Right renal cortex interstitium (tissue), 3 donors: Measurements from ENCODE around the gene SSBP4. TPM values are rescaled to one million over a fixed set of nuclear protein-coding genes. Genes with fewer than 3 reads are reported as not detected.
"Not testable (repeated sequence)": the region's sequence is repeated elsewhere in the genome, so short reads cannot be mapped to it uniquely, and the experiment has no call there.

Experiments used
- DNase-seq, 3 donors: peaks; one replicate each; pipeline ENCODE4 v3.0.0-alpha.2; 2013; ENCODE audit warnings: low read depth in 3 of 3, low spot score in 2 of 3
- polyA plus RNA-seq, 3 donors: library from polyadenylated mRNA; unstranded; fragments of 120-200 nt; gene quantifications; one replicate each; pipeline ENCODE4 v1.2.1, GENCODE V29; 2013; ENCODE audit not compliant: insufficient read length in 3 of 3

The SSBP4 gene
- polyA plus RNA-seq, 3 donors: 51.1 to 65.2 (median 61.6) TPM

DNA sequence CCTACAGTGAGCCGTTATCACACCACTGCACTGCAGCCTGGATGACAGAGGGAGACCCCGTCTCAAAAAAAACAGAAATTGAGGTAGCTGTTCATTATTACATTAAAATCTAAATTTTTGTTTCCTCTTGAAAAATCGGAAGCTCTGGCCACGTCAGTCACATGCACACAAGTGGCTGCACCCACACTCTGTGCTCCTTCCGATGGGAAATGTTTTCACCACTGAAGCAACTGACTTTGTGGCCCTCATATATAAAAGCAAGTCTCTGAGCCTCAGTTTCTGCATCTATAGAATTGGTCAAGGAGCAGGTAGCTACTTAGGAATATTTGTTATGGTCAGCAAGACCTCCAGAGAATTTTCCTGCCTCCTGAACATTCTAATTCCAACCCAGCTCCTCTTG is 26.3 kb upstream of the SSBP4 start:
- DNase-seq: no peak

DNA sequence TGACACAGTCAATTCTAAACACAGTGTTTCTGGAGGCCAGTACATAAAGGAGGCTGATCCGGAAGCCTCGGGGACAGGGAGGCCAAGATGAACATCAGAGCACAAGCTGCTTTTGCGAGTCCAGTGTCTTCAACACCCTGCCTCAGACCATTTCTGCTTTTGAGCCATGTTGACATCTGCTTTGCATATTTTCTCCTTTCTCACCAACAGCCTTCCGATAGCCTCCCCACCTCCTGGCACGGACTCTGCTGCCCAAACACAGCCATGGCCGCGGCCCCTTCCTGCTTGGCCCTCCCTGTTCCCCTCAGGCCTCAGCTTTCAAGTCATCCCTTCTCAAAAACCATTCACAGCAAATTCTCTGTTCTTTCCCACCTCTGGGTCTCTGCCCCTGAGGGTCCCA is 25.4 kb upstream of the SSBP4 start:
- no peak for DNase-seq

DNA sequence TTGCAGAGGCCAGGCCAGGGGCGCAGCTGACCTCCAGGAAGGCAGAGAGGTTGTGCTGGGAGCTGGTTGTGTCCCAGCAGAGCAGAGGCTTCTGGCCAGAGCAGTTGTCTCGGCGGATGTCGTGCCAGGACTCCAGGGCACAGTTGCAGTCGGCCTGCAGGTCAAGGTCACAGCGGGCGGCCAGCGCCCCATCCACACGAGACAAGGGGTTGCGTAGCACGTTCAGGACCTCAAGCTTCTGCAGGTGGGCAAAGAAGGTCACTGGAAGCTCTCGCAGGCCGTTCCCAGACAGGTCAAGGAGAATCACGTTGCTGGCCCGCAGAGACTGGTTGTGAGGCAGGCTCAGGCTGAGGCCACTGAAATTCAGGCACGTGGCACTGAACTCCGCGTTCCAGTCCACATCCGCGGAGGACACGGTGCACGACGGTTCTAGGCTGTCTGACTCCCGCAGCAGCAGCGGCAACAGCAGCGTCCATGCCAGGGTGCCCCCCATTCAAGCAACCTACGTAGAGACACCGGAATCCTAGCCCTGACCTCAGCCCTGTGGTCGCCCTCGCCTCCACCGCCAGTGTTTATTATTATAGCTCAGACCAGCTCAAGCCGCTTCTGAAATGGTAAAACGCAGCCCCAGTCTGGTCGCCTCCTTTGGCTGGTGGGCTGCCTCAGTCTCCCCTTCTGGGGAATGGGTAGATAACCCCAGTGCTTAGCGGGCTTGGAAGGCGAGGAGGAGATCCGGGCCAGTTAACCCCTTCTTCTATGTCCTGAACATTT is 22.5 kb upstream of the SSBP4 start:
- no peak for DNase-seq

DNA sequence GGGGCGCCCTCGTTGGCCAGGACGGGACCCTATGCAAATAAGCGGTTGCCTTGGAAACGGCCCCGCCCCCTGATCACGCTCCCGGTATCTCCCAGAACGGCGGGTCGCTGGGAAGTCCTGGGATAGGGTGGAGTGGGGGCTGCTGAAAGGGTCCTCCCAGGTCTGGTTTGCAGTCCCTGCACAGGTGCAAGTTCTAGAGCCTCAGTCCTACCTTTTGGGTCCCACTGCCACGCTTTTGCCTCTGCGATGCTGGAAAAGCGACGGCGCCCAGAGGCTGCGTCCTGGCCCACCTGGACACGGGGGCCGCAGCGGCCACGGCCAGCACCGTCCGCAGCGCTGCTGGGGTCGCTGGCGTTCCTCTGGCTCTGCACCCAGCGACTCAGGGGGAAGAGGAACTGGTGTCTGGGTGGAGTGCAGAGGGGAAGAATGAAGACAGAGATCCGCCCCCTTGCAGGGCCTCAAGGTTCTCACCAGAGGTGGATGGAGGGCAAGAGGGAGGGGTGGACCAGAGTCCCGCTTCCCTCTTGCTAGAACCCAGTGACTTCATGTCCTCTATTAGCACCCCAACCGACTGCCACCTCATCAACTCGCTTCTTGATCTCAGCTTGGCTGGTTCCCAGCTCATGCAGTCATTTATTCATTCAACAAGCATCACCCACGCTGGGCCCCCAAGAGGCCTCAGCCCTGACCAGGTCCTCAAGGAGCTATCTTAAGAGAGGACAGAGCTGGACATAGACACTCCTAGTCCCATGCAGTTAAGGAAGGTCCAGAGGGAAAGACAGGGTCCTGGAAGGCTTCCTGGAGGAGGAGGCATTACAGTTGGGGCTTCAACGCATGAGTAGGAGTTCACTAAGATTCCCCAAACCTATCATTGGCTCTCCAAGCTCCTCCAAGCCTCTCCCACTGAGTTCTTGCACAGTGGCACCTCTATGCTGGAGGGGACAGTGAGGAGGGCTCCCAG is 21.7 kb upstream of the SSBP4 start, which contains the start of gene LRRC25:
TSS of gene LRRC25 (minus strand) at position 381 of the 961 bp plus-strand sequence. CDS start 659 bp downstream, outside the sequence.
- DNase-seq: no peak

DNA sequence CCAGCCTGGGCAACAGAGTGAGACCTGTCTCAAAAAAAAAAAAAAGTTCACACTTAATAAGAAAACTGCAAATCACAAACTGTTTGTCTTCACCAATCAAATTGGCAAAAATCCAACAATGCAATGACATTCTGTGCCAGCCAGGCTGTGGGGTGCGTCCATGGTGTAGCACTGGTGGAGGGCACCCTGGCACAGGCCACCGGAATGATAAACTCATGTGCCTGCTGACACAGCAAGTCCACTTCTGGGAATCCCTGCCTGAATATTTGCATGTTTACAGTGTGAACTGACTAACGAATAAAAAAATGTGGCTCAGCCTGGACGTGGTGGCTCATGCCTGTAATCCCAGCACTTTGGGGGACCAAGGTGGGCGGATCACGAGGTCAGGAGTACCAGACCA is 20.2 kb upstream of the SSBP4 start:
- no peak for DNase-seq

DNA sequence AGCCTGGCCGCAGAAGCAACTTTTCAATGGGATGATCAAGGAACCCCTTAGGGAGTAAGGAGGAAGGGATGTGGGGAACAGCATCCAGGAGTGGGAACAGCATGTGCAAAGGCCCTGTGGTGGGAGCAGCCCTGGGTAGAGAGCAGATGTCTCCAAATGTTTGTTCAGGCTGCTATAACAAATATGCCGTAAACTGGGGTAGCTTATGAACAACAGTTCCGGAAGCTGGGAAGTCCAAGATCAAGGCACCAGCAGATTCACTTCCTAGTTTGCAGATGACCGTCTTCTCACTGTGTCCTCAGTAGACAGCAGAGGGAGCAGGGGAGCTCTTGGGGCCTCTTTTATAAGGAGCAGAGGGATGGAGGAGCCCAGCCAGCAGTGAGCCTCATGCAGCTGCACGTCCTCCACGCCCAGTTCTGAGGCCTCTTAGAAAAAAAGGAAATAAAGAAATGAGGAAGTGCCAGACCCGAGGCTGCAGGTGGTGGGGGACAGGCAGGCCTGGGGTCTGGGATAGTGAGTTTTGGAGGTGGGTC is 17.6 kb upstream of the SSBP4 start:
- DNase-seq: no peak

DNA sequence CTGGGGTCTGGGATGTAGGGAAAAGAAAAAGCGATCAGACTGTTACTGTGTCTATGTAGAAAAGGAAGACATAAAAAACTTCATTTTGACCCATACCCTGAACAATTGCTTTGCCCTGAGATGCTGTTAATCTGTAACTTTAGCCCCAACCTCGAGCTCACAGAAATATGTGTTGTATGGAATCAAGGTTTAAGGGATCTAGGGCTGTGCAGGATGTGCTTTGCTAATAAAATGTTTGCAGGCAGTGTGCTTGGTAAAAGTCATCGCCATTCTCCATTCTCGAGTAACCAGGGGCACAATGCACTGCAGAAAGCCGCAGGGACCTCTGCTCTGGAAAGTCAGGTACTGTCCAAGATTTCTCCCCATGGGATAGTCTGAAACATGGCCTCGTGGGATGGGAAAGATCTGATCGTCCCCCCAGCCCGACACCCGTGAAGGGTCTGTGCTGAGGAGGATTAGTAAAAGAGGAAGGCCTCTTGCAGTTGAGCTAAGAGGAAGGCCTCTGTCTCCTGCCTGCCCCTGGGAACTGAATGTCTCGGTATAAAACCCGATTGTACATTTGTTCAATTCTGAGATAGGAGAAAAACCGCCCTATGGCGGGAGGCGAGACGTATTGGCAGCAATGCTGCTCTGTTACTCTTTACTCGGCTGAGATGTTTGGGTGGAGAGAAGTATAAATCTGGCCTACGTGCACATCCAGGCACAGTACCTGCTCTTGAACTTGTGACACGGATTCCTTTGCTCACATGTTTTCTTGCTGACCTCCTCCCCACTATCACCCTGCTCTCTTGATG is 16.5 kb upstream of the SSBP4 start:
- DNase-seq: not testable (repeated sequence)

DNA sequence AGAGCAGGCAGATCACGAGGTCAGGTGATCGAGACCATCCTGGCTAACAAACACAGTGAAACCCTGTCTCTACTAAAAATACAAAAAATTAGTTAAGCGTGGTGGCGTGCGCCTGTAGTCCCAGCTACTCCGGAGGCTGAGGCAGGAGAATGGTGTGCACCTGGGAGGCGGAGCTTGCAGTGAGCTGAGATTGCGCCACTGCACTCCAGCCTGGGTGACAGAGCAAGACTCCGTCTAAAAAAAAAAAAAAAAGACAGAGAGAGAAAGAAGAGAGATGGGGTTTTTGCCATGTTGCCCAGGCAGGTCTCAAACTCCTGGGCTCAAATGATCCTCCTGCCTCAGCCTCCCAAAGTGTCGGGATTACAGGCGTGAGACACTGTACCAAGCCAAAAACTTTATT is 13.4 kb upstream of the SSBP4 start:
- DNase-seq: not testable (repeated sequence)

DNA sequence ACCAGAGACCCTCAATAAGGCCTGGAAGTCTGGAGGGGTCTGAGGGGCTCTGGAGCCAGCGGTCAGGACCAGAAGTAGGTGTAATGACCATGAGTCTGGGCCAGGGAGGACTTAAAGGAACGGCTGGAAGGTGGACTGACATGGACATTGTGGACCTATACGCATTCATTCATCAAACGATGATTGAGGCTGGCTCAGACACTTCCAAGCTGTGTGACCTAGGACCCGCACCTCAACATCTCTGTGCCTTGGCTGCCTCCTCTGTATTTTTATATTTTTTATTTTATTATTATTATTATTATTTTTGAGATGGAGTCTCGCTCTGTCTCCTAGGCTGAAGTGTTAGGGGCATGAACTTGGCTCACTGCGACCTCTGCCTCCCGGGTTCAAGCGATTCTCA is 12.4 kb upstream of the SSBP4 start:
- no peak for DNase-seq

DNA sequence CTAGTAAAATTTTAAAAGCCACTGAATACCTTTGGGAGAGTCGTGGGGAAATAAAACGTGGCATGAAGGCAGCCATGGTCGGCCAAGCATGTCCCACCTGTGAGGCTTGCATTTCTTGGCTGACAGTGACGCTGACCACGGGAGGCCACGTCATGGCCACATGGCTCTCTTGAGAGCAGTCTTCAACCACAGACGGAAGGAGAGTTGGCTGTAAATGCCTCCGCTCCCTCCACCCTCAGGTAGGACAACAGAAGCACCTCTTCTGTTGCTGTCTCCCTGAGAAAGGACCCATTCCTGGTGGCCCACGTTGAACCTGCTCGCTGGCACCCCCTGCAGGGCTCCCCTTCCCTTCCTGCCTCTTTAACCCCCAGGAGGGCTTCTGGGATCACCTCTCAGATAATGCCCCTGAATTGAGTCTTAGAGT is 11.1 kb upstream of the SSBP4 start:
- DNase-seq: no peak

DNA sequence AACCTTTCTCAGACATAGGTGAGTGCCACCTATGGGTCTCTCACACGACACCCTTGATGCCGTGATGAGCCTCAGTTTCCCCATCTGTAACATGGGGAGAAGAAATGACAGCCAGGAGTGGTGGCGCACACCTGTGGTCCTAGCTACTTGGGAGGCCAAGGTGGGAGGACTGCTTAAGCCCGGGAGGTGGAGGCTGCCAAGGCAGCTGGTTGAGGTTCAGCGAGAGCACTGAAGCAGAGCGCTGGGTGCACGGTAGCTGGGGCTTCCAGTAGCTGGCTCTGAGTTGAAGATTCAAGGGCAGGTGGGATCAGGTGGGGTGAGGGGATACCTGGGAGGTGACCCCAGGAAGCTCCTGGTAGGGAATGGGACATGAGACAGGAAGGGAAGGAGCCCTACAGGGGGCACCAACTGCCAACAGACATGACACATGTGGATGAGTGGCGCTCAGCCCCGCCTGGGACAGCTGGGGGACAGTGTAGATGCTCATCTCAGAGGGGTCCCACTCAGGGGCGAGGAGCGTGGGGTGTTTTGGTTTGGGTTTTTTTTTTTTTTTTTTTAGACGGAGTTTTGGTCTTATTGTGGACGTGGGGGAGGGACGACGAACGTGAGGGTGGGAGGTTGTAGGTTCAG is 6.5 kb upstream of the SSBP4 start:
- no peak for DNase-seq

DNA sequence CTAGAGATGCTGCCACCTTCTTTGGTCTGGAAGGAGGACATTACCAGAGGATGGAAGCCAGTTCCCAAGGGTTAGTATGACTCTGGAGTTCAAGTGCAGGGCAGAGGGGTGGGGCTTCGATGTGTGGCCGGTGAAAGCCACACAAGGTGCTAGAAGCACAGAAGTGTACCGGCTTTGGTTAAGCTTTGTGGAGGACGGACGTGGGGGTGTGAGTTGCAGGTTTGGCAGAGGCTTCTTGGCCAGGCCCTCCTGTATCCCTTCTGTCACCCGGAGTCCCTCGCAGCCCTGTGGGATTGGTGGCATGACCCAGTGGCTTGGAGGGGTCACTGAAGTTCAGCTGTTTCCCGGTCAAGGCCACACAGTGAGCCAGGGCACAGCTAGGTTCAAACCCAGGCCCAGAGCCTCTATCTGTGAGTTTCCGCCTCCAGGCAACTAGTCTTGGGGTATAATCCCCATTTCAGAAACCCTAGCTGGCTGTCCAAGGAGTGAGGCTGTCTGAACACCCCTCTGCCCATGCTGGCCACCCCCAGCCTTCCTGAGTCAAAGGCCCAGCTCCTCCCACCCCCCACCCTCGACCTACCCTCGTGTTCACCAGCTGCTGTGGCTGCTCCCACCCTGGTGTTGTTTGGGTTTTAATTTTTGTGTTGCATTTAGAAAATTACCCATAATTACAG is 4.6 kb upstream of the SSBP4 start:
- no peak for DNase-seq

DNA sequence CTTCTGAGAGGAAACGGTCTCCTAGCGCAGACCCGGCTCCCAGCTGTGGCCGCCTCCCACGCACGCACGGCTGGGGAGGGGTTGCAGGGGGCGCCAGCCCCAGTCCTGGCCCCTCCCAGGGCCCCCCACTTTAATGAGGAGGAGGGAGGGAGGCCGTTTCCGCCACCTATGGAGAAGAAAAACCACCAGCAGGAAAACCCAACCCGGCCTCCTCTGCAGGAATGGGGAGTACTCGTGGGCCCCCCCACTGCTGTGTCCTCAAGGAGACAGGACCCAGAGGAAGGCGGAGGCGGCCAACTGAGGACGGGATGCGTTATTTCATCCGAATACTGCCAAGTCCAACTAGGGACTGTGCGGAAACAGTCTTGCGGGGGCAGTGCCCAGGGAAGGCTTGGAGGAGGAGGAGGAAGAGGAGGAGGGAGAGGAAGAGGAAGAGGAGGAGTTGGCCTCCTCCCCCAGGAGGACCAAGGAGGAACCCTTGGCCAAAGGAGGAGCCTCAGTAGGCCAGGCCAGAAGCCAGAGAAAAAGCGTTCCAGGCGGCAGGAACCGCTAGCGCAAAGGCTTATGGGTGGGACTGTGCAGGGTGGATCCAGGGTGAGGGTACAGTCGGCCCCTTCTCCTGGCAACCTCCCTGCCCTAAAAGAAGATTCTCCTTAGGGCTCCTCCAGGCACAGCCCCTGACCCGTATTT is 3.9 kb upstream of the SSBP4 start:
- peak in 1 of 3 donors; percentile 78 for DNase-seq

DNA sequence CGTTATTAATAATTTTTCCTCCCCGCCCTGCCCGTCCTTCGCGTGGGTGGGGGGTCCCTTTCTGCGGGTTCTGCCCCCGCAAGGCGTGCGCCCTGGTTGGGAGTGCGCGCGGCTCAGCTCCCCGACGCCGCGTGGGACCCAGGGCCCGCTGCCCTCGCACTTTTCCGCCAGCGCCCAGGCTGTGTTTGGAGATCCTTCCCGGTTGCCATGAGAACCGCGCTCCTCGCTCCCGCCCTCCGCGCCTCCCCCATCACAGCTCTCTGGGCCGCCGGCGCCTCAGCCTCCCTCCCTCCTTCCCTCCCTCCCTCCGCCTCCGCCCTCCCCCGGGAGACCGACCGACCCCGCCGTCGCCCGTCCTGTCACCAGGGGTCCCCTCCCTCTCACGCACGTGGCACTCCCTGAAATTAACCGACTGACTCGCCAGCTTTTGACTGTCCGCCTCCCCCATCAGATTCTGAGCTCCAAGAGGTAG is 2.4 kb upstream of the SSBP4 start:
- DNase-seq: peak in 1 of 3 donors; percentile 84

DNA sequence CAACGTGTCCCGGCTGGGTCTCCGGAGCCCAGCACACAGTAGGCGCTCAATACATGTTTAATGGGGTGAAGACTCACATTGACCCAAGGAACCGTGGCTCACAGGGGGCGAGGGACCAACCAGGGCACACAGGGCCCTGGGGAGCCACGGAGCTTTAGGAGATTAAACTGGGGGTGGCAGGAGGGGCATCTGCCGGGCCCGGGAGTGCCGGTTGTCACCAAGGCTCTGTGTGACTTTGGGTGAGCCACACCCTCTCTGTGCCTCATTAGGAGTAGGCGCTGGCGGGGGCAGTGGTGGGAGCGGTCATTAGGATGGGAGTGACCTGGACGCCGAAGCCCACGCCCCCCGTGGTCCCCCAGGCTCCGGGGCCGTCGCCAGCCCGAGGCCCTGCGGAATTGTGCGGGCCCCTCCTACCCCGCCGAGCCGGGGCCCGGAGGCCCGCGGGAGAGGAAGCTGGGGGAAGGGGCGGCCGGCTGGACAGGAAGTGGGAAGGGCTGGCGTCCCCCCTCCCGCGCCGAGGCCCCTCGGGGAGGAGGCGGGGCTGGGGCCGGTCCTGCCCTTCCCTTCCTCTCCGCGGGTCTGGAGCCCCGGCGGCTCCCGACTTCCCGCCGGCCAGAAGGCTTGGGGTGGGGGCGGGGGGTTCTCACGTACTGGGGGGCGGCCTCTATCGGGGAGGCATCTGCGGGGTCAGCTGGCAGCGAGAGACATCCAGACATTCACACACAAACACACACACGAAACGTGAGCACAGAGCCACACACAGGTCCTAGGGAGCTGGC is 1.8 kb upstream of the SSBP4 start:
- DNase-seq: no peak

DNA sequence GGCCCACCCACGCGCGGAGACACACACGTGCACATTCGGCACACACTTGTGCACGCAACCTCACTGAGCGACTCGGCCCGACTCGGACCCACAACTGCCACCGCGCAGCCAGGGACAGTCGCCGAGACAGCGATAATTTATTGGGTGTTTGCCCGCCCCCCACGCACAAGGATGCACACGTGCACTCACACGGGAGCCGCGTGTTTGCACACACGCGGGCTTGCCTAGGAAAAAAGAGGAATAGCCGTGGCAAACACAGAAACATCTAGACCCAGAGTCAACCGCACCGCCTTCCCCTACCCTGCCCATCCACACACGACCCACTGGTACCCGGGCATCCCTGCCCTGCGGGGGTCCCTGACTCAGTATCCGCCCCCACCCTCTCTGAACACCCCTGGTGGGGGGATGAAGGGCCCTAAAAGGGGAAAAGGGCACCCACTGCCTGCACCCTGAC is 1.1 kb upstream of the SSBP4 start:
- DNase-seq: no peak

DNA sequence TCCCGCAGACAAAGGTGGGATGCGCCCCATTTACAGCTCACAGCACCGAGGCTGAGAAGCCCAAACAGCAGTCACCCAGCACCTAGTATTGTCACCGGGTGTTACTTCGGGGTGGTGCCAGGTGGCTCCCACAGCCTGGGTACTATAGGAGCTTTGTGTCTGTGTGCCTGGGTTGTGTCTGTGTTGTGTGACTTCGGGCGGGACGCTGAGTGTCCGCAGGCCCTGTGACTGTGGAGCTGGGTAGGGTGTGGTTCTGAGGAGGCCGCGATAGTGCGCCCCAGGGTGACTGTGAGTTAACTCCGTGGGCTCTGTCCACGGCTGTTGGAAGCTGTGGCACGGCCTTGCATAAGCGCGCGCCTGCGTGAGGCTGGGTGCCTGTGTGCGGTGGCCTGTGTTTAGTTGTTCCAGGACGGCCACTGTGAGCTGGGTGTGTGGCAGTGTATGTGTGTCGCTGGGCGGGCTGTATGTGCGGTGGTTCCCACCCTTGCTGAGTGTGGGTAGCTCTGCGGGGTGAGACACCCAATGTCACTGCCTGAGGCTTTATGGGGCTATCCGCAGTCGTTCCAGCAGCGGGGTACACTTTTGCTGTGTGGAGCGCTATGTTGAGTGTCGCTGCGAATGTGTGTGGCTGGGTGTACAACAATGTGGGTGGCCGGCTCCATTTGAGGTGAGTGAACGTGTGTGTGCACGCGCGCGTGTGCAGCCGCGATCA is 559 bp upstream of the SSBP4 start:
- DNase-seq: no peak
